A549 (cell line): ENCODE measurements around the gene SCD.

Experiments used
- BHLHE40 ChIP-seq: IDR thresholded peaks from 2 replicates; pipeline ENCODE4 v1.6.1; 2012; ENCODE audit warnings: low read depth, low read length, inconsistent platforms
- EP300 ChIP-seq, 2 experiments: fragments of >200 bp; sonication (Bioruptor Twin); formaldehyde crosslinking; IDR thresholded peaks; 2 replicates in 1 of 2; 3 replicates in 1 of 2; pipeline ENCODE4 v1.6.1; 2016 to 2017
- POLR2A ChIP-seq: IDR thresholded peaks from 2 replicates; pipeline ENCODE4 v1.6.1; 2012; ENCODE audit warnings: mild to moderate bottlenecking, low read length
- SMC3 ChIP-seq: fragments of >200 bp; sonication (Bioruptor Twin); formaldehyde crosslinking; IDR thresholded peaks from 3 replicates; pipeline ENCODE4 v1.6.1; 2018; ENCODE audit warnings: inconsistent platforms
- SREBF2 ChIP-seq: fragments of 450-650 bp; IDR thresholded peaks from 2 replicates; pipeline ENCODE4 v1.6.1; 2014; ENCODE audit warnings: mild to moderate bottlenecking, moderate library complexity
- TP53 ChIP-seq: fragments of 250-450 bp; sonication (Bioruptor Pico); IDR thresholded peaks from 2 replicates; pipeline ENCODE4 v1.5.0; 2021; ENCODE audit warnings: mild to moderate bottlenecking, moderate library complexity
- ZNF302 ChIP-seq: fragments of 250-450 bp; sonication (Bioruptor Pico); IDR thresholded peaks from 2 replicates; pipeline ENCODE4 v1.9.0; 2021; ENCODE audit warnings: inconsistent platforms, mild to moderate bottlenecking, moderate library complexity
- TF ChIP-seq, protein P1 (sequence below): fragments of 200-600 bp; sonication (generic); IDR thresholded peaks from 2 replicates; pipeline ENCODE4 v1.6.1; 2016; ENCODE audit warnings: antibody characterized with exemption, mild to moderate bottlenecking, moderate library complexity
- TF ChIP-seq, protein P2 (sequence below): fragments of >200 bp; sonication (Bioruptor Twin); formaldehyde crosslinking; IDR thresholded peaks from 3 replicates; pipeline ENCODE4 v1.5.1; 2016

DNA sequence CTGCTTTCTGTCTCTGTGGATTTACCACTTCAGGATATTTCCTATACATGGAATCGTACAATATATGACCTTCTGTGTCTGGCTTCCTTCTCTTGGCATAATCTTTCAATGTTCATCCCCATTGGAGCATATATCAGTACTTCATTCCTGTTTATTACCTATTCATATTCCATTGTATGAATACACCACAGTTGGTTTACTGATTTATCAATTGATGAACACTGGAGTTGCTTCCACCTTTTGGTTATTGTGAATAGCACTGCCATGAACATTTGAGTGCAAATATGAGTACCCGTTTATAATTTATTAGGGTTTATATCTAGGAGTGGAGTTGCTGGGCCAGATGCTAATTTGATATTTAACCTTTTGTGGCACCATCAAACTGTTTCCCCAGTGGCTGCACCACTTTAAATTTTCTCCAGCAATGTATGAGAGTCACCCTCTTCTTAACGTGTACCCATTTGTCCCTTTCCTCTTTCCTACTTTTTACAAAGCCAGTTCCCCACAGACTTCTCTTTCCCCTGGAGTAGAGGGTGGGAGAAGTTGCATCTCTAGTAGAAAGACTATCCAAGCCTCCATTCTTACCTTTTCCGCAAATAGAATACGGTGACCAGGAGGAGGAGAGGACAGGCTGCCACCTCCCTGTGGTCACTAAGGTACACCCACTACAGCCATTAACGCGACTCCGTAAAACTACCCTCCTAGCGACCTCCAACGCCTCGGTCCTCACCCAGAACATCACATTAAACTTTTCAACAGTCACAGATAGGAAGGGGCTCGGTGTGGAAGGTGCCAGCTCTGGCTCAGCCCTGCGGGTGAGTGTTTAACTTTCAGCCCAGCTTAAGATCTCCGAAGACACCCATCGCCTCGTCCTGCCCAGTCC is 25.6 kb downstream of the SCD start:
- TF ChIP-seq POLR2A (peak; percentile 61), ZNF302 (CRISPR knock-in tag) (no peak), TP53 (CRISPR knock-in tag) (peak; percentile 81; the same call in 1 of the 2 replicates), SMC3 (no peak), SREBF2 (no peak), BHLHE40 (no peak), EP300 (IDR thresholded peaks at IDR 0.05) (no peak)
- TF ChIP-seq, protein P1, sequence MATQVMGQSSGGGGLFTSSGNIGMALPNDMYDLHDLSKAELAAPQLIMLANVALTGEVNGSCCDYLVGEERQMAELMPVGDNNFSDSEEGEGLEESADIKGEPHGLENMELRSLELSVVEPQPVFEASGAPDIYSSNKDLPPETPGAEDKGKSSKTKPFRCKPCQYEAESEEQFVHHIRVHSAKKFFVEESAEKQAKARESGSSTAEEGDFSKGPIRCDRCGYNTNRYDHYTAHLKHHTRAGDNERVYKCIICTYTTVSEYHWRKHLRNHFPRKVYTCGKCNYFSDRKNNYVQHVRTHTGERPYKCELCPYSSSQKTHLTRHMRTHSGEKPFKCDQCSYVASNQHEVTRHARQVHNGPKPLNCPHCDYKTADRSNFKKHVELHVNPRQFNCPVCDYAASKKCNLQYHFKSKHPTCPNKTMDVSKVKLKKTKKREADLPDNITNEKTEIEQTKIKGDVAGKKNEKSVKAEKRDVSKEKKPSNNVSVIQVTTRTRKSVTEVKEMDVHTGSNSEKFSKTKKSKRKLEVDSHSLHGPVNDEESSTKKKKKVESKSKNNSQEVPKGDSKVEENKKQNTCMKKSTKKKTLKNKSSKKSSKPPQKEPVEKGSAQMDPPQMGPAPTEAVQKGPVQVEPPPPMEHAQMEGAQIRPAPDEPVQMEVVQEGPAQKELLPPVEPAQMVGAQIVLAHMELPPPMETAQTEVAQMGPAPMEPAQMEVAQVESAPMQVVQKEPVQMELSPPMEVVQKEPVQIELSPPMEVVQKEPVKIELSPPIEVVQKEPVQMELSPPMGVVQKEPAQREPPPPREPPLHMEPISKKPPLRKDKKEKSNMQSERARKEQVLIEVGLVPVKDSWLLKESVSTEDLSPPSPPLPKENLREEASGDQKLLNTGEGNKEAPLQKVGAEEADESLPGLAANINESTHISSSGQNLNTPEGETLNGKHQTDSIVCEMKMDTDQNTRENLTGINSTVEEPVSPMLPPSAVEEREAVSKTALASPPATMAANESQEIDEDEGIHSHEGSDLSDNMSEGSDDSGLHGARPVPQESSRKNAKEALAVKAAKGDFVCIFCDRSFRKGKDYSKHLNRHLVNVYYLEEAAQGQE: no peak
- TF ChIP-seq, protein P2, sequence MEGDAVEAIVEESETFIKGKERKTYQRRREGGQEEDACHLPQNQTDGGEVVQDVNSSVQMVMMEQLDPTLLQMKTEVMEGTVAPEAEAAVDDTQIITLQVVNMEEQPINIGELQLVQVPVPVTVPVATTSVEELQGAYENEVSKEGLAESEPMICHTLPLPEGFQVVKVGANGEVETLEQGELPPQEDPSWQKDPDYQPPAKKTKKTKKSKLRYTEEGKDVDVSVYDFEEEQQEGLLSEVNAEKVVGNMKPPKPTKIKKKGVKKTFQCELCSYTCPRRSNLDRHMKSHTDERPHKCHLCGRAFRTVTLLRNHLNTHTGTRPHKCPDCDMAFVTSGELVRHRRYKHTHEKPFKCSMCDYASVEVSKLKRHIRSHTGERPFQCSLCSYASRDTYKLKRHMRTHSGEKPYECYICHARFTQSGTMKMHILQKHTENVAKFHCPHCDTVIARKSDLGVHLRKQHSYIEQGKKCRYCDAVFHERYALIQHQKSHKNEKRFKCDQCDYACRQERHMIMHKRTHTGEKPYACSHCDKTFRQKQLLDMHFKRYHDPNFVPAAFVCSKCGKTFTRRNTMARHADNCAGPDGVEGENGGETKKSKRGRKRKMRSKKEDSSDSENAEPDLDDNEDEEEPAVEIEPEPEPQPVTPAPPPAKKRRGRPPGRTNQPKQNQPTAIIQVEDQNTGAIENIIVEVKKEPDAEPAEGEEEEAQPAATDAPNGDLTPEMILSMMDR: no peak
